Peyer's patch (tissue), 4 donors: ENCODE data around the gene ATAD3C.

Experiments
- CTCF ChIP-seq, 6 experiments: fragments of 450-650 bp in 4 of 6; fragments of 200-600 bp in 2 of 6; sonication (generic) in 1 of 6; IDR thresholded peaks; one replicate each; pipeline ENCODE4 v1.5.1; 2017 to 2019; ENCODE audit warnings: antibody characterized with exemption in 6 of 6, mild to moderate bottlenecking in 3 of 6, moderate library complexity in 1 of 6
- POLR2A ChIP-seq, 2 donors: fragments of 450-650 bp; IDR thresholded peaks; one replicate each; pipeline ENCODE4 v1.5.1; 2017; ENCODE audit warnings: antibody characterized with exemption in 2 of 2, mild to moderate bottlenecking in 2 of 2, moderate library complexity in 2 of 2

- TF ChIP-seq CTCF (IDR thresholded peaks at IDR 0.05) (no peak), POLR2A (IDR thresholded peaks at IDR 0.05) (no peak)
These were observed 33.7 kb upstream of the ATAD3C start for GRCh38 chr1:1415751-1416150.
